ENCODE measurements around the gene CSMD2.

GRCh38 chr1:33931111-33931475 lies 233.9 kb downstream of the CSMD2 start:
- no peak for TF ChIP-seq POLR2AphosphoS5 (IDR thresholded peaks at IDR 0.05; ENCODE audit: low read depth, low read length)
- TF ChIP-seq TAF1 (IDR thresholded peaks at IDR 0.05; ENCODE audit: borderline replicate concordance, low read depth, low read length) = no peak
- no peak for TF ChIP-seq POLR2A (IDR thresholded peaks at IDR 0.05; ENCODE audit: low read depth, low read length)

Data from GM12892 (cell line).